GM19395 (cell line): ENCODE data around the gene LRRC56.

ENCODE experiments used
- ATAC-seq: cut with Tn5 transposase; IDR thresholded peaks from one replicate; pipeline ENCODE4 v1.9.1; 2021; ENCODE audit warnings: mild to moderate bottlenecking, moderate library complexity; ENCODE audit not compliant: unreplicated experiment

The LRRC56 gene

DNA sequence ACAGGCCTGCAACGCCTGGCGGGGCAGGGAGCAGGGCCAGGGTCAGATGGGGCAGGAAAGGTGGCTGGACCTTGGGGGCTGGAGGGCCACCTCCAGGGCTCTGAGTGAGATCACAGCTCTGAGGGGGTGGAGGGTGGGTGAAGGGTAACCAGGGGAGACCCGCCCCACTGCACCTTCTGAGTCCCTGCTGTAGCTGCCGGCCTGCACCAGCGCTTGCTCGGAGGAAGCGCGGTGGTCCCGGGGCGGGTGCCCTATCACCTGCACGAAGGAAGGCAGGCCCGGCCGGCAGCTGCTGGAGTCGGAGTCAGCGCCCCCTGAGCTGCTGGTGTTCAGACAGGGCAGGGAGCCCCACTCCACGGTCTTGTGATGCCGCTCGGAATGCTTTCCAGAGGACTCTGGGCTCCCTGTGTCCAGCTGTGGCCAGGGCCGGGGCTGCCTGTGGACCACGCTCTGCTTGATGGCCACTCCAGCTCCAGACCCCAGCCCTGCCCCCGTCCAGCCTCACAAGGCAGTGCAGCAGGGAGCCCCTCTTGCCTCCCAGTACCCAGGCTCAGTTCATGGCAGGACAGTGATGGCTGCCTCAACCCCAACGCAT lies 19.4 kb downstream of the LRRC56 start:
- ATAC-seq = no peak

GRCh38 chr11:557328-558132 lies 20.2 kb downstream of the LRRC56 start:
- ATAC-seq = no peak

DNA sequence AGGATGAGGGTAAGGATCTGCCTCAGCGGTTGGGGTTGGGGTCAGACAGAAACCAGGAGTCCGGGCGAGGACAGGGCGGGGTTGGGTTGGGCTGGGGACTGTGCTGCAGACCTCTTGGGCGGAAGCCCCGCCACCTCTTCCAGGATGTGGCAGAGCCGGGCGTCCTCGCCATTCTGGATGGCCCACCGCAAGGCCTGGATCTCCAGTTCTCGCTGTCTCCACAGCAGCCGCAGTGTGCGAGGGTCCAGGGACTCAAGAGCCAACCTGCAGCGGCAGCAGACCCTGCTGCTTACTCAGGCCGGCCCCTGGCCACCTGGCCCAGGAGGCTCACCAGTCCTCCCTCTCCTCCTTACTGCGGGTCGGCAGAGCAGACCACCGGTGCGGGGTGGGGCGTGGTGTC lies 21.2 kb downstream of the LRRC56 start:
- no peak for ATAC-seq

- ATAC-seq = no peak
These were observed 21.8 kb downstream of the LRRC56 start for GRCh38 chr11:559020-559620.

DNA sequence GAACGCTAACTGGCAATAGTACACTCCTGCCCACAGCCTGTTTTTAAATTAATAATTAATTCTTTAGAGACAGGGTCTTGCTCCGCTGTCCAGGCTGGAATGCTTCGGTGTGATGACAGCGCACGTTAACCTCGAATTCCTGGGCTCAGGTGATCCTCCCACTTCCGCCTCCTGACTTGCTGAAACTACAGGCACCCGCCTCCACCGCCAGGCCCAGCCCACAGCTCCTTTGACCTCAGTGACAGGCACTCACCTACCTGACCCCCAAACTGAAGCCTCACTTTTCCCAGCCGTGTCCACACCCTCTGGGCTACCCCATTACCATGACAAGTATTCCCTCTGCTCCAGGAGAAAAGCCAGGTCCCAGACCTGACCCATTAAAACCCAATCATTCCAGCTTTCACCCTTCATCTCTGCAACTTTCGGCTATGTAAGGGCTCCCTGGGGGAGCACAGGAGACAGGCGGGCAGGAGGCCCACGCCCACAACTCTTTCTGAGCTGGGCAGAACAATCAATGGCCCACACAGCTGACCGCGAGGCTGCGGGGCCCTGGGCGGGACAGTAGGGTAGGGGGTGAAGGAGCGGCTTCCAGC lies 22.5 kb downstream of the LRRC56 start:
- no peak for ATAC-seq

GRCh38 chr11:560305-561147 lies 23.2 kb downstream of the LRRC56 start, which contains the start of the genes LMNTD2 and RASSF7:
TSS of gene LMNTD2 (minus strand) at chr11:560738. CDS start at chr11:560716, 22 bp downstream.
TSS of gene RASSF7 (plus strand) at chr11:560970. CDS start at chr11:561769, 799 bp downstream.
- peak; percentile 63 for ATAC-seq

- ATAC-seq = peak; percentile 27
These were observed 24.0 kb downstream of the LRRC56 start for GRCh38 chr11:561148-562003.

GRCh38 chr11:562046-562645 lies 24.8 kb downstream of the LRRC56 start:
- ATAC-seq = no peak

GRCh38 chr11:563066-563811 lies 25.9 kb downstream of the LRRC56 start:
- ATAC-seq = no peak

GRCh38 chr11:563812-564578 lies 26.7 kb downstream of the LRRC56 start:
- no peak for ATAC-seq

DNA sequence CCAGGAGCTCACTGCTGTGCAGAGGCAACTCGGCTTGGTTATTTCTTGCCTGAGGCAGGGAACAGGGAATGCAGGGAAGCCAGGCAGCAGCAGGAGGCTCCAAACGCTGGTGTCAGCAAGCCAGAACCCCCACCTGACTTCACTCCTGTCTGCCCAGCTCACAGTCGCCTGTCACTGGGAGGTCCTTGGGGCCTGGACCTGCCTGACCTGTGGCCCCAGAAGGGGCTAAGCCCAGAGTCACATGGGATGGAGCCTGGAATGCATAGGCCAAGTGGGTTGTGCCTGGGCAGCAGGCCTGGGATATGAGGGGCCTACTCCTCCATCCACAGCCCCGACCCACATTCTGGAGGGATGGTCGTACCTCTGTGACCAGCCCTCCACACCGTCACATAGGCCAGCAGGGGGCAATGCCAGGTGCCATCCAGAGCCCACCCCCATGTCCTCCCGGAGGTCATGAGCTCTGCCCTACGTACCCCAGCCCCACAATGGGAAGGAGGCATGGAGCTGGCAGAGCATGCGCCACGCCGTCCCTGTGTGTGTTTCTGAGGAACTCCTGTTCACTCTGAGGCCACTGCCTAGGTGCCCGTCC lies 28.7 kb downstream of the LRRC56 start:
- ATAC-seq = no peak

GRCh38 chr11:567011-567628 lies 29.8 kb downstream of the LRRC56 start:
- ATAC-seq = no peak

DNA sequence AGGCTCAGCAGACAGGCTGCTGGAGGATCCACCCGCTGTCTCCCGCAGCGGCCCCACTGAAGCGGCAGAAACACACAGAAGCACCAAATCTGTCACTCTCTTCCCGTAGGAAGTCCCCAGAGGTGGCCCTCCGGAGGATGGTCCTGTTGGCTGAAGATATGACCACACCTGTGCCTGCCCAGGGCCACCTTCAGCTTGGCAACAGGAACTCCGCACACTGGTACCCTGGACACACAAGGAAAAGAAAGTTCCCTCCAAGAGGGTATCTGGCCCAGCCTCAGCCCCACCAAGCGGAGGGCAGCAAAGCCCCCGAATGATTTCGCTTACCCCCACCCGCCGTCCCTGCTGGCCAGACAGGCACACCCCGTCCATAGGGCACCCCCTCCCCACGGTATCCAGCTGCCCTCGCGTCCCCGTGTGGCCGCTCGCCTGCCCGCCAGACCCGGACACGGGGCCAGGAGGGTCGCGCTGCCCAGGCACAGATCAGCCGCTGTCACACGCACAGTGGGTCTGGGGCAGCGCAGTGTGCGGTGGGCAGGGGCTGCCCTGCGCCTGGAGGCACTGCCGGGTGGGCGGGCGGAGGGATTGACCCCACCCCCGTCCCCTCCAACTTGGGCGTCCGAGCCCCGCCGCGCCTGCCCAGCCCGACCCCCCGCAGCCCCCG lies 30.4 kb downstream of the LRRC56 start:
- ATAC-seq = peak; percentile 9

GRCh38 chr11:568306-569157 lies 31.2 kb downstream of the LRRC56 start:
- ATAC-seq = peak; percentile 84

- no peak for ATAC-seq
These were observed 32.0 kb downstream of the LRRC56 start for GRCh38 chr11:569158-569885.
